GM15510 (cell line): ENCODE results near the gene RNU6-1.

ENCODE experiments used
- POLR2A ChIP-seq: IDR thresholded peaks from 3 replicates; pipeline ENCODE4 v1.6.1; 2011; ENCODE audit warnings: borderline replicate concordance; ENCODE audit not compliant: insufficient read length; ENCODE audit errors: extremely low read depth

The RNU6-1 gene

DNA sequence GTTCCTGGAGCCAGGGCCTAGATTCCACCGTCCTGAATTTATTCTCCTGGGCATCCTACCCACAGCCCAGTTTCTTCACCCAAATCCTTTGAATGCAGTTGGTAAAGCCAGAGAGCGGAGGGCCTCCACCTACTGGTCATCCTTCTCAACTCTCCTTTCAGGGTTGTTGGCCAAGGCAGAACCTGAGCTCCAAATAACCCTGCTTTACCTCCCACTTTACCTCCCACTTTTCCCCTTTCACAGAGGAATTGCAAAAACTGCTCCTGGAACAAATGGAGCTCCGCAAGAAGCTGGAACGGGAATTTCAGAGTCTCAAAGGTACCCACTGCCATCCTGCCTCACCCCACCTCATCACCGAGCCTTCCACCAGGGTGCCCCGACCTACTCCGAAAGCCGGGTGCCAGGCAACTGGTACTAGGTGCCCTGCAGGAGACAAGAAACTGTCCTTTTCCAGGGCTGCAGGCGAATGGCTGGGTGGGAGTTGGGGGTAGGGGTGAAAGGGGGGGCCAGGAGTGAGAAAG, 7.8 kb downstream of the RNU6-1 start:
- no peak for TF ChIP-seq POLR2A

DNA sequence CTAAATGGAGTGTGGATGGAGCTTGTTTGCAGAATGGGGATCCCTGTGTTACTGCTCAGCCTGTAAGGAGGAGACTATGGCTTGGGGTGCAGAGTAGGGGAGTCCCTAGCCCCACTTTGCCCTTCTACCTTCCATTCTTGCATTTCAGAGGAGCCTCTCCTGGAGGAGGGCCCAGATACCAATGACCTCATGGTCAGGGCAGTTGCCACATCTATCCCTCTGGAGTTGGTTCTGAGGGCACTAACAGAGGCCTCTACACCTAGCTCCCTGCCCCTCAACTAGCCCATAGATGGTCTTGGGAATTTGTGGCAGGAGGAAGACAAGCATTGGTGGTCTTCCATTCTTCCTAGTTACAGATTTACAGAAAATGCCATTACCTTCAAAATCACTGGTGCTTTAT, 8.5 kb downstream of the RNU6-1 start:
- TF ChIP-seq POLR2A, result no peak

DNA sequence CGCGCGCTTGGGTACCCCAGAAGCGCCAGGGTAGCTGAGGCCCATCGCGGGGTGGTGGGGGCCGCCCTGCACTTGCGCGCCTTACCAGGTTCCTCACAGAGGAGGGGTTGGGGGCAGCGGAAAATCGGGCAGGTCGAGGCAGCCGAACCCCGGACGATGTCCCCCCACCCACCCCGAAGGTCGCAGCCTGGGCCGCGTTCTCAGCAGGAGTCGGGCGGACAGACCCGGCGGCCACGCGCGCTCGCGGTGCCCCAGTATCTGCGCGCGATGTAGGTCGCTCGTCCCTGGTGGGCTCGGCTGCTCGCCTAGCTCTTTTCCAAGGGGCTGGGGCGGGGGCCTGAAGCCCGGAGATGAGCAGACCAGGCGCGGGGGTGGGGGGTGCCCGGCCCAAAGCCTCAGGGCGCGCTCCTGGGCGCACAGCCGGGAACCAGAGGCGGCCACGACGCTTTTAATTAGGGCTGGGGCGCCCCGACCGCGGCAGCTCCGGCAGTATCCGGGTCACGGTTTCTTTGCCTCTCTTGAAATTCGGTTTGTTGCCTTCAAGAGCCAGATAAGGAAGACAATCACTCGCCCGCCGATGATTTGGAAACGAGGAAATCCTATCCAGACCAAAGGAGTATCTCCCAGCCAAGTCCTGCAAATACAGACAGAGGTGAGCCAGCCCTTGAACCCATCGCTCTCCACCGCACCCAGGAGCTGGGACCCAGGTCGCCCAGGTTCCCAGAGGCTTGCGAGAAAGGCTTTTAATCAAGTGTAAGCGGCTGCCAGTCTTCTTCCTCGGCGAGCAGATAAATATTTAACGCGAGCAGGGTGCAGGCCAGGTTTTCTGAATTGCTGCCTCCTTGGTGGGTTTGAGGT, 10.0 kb downstream of the RNU6-1 start:
- no peak for TF ChIP-seq POLR2A

DNA sequence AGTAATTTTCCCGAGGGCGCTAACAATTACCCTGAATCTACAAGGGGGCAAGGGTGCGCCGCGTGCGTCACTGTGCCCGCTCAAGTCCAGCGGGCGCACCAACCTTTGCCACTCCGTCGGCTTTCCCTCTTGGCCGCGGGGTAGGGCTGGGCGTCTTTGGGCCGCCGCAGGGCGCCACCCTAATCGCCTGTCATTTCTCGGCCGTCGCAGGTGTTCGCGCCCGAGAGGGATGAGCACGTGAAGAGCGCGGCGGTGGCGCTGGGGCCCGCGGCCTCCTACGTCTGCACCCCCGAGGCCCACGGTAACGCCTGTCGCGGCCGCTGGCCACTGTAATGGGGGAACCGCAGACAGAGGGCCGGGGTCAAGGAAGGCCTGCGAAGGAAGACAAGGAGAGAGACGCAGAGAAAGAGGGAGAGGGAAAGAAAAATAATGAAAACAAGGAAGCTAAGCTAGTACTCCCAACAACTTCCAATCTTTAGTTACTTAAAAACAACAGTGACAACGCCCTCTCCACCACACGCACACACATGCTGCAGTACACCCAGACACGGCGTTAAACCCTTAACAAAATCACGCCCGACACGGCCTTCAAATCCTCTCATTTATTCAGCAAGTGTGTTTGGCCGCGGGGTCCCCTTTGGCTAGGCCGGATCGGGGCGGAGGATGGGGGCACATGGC, 10.7 kb downstream of the RNU6-1 start:
- no peak for TF ChIP-seq POLR2A

DNA sequence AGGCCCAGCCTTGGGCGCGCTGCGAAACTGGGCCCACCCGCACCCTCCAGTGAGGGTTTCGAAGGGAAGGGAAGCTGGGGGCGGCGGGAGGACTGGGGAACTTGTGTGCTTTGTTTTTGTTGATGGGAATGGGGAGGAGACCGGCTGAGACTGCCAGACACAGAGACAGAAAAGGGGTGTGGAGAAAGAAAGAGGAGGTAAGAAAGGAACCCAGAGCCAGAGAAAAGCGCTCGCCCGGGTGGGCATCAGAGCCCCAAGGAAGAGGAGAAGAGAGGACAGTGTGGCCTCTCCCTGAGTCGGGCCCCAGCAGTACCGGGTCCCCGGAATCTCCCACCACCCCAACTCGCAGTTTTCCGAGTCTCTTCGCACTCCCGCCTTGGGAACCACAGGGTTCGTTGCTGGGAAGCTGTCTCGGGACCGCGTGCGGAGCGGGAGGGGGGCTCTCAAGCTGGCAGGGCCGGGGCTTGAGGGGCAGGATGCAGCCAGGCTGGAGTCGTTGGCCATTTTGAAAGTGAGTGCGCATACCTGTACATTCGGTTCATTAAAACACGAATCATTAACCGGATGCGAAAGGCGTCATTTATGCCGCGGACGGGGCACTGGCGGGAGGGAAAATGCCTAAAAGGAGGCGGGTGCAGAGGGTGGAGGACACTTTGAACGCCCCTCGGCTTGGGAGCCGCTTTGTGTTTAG, 11.4 kb downstream of the RNU6-1 start:
- no peak for TF ChIP-seq POLR2A

DNA sequence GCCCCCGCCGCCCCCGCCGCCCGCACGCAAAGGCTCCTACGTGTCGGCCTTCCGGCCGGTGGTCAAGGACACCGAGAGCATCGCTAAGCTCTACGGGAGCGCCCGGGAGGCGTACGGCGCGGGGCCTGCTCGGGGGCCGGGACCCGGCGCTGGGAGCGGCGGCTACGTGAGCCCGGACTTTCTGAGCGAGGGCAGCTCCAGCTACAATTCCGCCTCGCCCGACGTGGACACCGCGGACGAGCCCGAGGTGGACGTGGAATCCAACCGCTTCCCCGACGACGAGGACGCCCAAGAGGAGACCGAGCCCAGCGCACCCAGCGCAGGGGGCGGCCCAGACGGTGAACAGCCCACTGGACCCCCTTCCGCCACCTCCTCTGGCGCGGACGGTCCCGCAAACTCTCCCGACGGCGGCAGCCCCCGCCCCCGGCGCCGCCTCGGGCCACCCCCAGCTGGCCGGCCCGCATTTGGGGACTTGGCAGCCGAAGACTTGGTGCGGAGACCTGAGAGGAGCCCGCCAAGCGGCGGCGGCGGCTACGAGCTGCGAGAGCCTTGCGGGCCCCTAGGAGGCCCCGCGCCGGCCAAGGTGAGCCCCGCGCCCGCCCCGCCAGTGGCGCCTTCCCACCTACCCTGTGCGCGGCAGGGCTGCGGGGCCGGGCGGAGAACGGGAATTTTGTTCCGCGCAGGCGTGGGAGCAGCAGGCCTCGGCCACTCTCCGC, 12.1 kb downstream of the RNU6-1 start:
- TF ChIP-seq POLR2A, result no peak

DNA sequence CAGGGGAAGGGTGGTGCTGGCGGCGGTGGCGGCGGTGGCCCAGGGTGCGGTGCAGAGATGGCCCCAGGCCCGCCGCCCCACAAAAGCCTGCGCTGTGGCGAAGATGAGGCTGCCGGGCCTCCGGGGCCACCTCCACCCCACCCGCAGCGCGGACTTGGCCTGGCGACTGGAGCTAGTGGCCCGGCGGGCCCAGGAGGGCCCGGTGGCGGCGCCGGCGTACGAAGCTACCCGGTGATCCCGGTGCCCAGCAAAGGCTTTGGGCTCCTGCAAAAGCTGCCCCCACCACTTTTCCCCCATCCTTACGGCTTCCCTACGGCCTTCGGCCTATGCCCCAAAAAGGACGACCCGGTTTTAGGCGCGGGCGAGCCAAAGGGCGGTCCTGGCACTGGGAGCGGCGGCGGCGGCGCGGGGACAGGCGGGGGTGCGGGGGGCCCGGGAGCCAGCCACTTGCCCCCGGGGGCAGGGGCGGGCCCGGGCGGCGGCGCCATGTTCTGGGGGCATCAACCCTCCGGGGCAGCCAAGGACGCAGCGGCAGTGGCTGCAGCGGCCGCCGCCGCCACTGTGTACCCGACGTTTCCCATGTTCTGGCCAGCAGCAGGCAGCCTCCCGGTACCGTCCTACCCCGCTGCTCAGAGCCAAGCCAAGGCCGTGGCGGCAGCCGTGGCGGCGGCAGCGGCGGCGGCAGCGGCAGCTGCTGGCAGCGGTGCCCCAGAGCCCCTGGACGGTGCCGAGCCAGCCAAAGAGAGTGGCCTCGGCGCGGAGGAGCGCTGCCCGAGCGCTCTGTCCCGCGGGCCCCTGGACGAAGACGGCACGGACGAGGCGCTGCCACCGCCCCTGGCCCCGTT, 12.9 kb downstream of the RNU6-1 start:
- TF ChIP-seq POLR2A, result no peak

DNA sequence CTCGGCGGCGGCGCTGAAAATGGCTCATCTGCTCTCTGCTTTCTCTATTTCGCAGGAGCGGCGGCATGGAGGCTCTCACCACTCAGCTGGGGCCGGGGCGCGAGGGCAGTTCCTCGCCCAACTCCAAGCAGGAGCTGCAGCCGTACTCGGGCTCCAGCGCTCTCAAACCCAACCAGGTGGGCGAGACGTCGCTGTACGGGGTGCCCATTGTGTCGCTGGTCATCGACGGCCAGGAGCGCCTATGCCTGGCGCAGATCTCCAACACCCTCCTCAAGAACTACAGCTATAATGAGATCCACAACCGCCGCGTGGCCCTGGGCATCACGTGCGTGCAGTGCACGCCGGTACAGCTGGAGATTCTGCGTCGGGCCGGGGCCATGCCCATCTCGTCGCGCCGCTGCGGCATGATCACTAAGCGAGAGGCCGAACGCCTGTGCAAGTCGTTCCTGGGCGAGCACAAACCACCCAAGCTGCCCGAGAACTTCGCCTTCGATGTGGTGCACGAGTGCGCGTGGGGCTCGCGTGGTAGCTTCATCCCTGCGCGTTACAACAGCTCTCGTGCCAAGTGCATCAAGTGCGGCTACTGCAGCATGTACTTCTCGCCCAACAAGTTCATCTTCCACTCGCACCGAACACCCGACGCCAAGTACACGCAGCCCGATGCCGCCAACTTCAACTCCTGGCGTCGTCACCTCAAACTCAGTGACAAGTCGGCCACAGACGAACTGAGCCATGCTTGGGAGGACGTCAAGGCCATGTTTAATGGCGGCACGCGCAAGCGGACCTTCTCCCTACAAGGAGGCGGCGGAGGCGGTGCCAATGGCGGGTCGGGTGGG, 13.7 kb downstream of the RNU6-1 start:
- no peak for TF ChIP-seq POLR2A

DNA sequence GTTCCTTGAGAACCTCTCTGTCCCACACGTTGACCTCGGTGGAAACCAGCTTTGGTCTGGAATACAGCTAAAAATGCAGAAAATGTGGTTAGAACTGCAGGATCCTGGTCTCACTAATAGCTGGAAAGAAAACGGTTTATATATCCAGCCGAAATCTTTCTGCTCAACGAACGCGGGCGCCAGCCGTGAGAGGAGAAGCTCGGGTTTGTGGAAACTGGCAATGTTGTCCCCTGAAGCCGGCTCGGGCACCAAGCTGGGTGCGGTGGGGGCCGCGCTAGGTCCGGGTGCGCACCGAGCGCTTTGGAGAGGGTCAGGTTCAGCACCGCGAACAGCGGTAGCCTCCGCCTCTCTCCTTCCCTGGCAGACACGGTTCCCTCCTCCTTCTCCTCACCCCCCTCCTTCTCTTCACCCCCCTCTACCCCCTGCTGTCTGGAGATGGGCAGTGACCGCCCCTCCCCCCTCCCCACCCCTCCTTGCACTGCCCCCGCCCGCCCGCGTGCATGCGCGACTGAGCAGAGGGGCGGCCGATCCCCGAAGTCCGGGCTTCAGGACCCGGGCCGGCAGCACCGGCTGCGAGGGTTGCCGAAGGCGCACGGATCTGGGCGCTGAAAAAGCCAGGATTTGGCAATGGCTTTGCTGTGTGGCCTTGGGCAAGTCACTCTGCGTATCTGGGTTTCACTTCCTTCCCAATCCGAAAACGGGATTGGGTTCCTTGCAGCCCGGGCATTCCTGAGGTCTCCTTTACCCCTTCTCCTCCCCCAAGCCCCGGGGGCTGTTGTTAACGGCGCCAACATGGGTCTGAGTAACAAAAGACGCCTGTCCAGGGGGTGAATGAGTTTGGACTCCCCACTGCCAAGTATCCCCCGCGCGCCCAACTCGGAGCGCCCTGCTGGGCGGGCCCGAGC, 14.6 kb downstream of the RNU6-1 start, which contains the start of gene SKOR1:
Gene SKOR1 (plus strand): TSS at position 534 of the 905 bp plus-strand sequence. CDS start 94 bp downstream, at position 628.
- TF ChIP-seq POLR2A, result no peak

DNA sequence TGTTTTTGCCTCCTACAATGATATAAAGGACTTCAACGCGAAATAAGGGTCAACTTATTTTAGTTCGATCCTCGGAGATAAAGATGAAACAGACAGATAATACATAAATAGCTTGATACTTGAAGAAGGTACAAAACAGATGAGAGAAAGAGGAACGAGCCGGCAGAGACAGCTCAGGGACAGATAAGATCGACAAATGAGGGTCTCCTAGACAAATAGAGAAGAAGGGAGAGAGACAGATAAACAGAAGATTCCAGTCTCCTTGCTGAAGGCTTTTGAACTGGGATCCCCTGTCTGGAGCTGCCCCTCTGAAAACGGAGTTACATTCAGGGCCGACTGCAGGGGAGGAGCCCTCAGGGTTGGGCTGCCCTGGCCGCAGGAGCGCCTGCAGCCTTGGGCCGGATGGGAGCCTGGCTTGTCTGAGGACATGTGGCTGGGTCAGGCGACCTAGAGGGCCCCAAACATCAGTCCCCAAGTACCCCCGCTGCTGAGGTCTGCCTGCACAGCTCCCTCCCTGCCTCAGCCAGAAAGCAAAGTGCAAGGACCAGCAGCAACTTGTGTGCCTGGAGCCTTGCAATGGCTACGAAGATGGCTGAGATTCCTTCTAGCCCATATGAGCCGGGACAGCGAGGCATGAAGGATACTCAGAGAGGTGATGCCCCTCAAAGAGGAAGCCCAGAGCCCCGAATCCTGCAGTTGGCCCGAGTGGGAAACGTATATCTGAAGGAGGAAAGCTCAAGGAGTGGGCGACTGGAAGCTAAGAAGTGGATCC, 15.5 kb downstream of the RNU6-1 start:
- no peak for TF ChIP-seq POLR2A
